ENCODE data around the gene ASAP2.
"Not testable (repeated sequence)": the region's sequence is repeated elsewhere in the genome, so short reads cannot be mapped to it uniquely, and the experiment has no call there.

Gene ASAP2

DNA sequence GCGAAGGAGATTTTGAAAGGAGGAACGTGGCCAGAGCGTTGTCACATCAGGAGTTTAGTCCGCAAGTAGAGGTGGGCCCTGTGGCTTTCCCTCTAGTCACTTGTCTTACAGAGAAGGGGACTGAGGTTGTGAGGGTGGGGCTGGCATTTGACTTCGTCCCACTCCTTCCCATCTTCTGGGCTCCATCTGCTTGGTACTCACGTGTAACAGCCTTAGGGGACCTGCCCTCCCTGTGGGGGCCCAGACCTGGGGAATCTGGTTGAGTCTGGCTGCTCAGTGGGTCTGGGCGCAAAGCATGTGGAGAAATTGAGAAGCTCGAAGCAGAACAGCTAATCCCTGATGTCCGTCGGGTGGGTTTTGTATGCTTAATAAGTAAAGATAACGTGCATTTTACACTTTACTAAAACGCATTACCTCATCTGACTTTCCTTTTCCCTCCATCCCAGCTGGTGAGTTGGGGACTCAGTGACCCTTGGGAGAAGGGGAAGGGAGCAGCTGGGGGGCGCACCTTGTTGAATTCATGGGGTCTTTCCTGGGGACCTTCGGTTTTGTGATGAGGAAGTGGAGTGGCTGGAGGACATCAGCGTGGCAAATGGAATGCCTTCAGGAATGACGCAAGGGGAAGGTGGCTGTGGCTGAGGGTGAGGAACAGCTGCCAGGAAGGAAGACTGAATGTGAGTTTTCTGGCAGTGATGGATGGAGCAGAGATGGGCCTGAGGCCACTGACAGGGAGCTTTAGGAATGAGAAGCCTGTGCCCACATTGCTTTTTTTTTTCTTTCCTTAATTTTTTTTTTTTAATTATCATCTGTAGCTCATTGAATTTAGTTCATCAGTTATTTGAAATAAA lies 44.8 kb downstream of the ASAP2 start:
- no peak for DNase-seq (ENCODE audit: low spot score)

DNA sequence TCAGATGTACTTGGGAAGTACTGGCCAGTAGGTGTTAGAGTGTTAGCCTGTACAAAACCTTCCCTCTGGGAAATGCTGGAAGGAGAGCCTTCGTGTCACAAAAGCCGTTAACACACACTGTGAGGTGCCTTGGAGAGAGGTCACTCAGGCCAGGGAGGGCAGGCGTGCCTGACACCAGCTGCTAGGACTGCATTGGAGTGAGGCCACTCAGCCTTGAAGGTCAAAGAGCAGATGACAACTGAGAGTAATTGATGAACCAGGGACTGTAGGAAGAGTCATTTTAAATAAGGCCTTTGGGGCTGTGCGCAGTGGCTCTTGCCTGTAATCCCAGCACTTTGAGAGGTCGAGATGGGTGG lies 45.4 kb downstream of the ASAP2 start:
- no peak for DNase-seq (ENCODE audit: low spot score)

DNA sequence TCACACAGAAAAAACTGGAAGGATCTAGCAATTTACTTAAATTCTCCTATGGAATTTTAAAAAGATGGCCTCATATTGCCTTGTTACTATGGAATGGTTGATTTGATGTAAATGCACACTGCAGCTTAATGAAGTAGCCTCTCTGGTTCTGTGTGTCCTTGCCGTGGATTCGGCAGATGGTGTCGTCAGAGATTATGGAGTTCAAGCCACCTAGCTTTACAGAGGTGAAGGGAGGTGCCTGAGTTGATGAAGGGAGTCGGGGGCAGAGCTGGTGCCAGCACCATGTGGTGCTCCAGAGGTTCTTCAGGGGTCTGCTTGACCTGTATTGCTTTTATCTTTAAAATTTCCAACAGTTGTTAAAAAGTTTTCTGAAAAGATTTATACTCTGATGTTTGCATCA lies 48.8 kb downstream of the ASAP2 start:
- no peak for DNase-seq (ENCODE audit: low spot score)

DNA sequence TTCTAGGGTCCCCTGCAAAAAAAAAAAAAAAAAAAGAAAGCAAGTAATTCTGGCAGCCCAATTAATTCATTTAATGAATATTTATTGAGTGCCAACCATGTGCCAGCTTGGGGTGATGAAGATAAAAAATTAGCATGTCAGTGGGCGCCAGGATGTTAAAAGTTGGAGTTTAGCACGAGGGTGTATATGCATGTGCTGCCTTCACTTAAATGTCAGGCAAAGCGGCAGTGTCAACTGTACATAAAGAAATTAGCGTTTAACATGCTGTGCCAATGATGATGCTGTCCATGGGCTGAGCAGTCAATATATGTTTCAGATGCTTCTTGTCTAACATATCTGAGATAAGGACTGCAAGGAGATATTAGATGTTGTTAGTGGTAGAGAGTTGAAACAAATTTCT lies 49.5 kb downstream of the ASAP2 start:
- DNase-seq (ENCODE audit: low spot score) = no peak

DNA sequence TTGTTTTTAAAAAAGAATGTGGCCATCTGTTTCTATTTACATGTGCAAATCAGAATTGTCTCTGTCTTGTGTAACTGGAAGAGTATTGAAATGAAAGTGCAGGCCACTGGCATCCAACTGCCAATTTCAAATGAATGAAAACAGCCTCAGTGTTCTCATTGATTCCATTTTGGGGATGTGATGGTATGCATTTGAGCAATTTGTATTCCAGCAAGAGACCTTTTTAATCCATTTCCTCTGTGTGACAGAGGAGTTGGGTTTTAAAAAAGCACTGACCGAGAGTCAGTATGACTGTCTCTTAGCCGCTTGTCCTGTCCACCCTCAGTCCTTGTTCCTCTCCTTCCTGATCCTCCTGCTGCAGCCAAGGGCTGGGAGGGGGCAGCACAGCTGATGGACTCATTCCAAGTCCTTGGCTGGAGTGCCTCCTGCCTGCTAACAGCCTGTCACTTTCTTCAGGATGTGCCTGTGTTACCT lies 50.0 kb downstream of the ASAP2 start:
- no peak for DNase-seq (ENCODE audit: low spot score)

DNA sequence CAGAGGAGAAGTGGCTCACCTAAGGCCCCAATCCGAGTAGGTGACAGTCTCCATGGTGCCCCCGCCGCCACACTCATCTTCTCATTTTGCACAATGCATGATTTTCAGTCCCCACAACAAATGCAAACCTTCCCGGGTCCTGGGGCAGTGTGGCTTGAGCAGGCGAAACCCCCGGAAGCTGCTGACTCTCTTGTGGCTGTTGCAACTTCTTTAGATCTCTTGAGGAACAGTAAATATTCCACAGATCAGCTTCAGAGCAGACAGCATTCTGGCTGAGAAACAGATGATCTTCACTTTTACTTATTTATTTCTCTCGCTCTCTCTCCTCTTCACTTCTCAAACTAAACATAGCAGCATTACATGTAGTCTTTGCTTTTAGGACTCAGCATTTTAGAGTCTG lies 51.9 kb downstream of the ASAP2 start:
- no peak for DNase-seq (ENCODE audit: low spot score)

DNA sequence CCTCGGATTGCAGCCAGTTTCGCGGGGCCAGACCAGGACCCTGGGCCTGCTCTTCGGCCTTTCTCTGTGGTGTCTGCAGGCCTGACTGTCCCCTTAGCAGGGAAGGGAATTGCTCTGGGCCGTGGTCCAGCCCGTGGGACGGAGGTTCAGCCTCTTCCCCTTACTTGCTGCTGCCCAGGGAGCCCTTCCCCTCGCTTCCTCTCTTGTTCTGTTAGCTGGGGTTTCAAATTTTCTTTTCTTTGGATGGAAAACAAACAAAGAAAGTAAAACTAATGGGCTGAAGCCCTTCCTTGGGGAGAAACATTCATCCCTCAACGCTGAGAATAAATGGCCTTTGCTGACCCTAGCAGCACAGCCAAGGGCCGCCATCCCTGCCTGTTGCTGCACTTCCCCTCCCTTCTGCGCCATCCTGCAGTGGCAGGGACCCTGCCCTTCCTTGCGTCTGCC lies 52.4 kb downstream of the ASAP2 start:
- no peak for DNase-seq (ENCODE audit: low spot score)

DNA sequence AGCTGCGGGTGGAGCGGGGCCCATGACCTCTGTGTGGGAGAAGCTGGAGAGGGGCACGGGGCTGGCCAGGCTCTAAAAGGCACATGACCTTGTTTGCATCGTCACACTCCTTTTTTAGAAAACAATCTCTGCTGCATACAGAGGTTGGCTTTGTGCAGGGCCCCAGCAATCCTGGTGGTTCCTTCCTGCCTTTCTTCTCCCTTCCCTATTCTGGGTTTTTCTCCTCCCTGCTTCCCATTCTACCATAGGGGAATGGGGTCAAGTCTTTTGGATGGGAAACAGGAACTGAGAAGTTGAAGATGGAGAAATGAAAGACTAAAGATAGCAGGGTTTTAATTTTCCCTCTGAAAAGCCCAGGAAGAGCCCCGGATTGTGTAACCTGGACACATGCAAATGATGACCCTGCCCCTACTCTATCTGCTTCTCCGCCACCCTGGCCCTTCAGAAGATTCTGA lies 53.9 kb downstream of the ASAP2 start:
- DNase-seq (ENCODE audit: low spot score) = no peak

DNA sequence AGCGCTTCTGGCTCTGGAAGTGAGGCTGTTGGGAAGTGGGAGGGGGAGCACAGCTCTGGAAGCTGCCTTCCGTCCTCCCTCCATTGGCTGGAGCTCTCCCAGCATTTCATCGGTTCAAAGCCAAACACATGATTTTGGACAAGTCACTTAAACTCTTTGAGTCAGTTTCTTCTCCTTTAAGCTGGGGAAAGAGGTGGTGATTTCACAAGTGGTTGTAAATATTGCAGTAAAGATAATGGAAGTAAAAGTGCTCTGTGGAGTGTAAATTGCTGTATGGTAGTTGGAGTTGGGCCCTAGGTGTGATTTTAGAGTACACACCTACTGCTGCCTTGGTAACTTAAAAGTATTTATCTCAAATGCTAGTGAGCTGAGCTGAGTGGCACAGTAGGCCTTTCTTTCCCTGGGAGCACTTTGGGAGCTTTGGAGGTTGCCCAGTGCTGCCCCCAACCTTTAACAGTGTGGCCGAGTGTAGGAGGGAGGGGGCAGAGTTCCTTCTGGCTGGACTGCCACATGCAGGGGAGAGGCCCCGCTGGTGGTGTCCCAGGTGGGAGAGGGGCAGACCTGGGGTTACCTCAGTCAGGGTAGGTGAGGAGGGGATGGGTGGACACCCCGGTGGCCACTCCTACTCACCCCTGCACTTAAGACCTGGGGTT lies 54.7 kb downstream of the ASAP2 start:
- no peak for DNase-seq (ENCODE audit: low spot score)

DNA sequence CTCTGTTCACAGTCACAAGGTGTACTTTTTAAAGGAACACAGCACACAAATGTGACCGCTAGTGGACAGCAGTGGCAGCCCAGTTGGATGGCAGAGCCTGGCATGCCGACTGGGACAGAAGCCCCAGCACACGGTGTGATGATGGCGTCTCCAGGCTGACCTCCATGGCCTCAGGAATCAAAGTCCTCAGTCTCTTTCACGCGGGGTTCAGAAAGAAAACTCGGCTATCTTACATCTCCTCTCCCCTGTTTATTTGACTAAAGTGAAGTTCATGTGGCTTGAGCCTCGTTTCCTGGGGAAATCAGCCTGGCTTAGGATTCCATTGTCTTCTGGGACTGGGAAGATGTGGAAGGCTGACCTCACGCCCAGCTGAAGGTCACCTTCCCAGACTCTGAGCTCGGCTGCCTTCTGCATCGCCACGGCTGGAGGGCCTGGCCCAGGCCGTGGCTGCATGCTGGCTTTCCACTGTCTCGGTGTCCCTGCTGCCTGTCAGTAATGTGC lies 56.1 kb downstream of the ASAP2 start:
- DNase-seq (ENCODE audit: low spot score) = no peak

DNA sequence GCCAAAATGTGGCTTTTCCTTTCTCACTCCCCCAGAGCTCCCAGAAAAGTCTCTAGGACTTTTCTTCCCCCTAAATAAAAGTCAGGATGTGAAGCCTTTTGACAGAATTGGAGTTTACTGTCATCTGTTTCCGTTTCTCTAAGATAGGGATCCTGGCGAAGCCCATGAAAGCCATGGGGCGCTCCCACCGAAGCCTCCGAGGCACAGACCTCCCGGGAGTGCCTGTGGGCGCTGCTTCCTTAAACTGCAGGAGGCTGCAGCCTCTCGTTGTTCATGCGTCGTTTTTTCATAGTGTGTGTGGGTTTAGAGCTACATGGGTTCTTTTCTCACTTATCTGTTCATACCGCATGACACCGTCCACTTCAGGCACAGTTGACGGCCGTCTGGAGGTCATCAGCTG lies 56.8 kb downstream of the ASAP2 start:
- no peak for DNase-seq (ENCODE audit: low spot score)

DNA sequence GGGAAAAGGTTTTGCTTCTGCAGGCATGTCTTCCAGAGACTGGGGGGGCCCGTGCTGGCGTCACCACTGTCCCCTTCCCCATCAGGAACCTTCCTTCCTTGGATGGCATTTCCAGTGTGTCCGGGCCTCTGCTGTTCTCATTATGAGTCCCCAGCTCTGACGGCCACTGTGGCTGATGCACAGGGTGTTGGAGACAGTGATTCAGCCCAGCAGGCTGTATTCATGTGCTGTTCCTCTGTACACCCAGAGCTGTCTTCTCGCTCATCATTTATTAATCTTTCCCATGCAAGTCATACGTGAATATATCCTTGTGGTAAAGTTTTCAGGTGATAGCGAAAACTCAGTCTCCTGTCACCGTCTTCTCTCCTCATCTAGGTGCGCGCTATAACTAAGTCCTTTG lies 57.7 kb downstream of the ASAP2 start:
- DNase-seq (ENCODE audit: low spot score) = no peak

DNA sequence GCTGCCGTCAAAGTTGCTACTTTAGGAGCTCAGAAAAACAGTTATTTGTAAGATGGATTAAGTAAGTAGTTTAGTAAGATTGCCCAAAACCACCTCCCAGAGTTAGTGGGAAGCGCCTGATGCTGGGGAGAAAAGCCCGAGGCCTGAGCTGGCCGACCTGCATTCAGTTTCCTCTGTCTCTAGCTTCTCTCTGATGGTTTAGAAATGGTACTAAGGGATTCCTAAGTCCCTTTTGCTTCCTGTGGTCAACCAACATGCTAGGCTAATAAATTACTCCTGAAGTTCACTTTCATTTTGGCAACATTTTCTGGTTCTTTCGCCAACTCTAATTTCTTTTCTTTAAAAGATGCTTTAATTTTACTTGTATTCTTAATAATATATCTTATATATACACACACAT lies 60.1 kb downstream of the ASAP2 start:
- DNase-seq (ENCODE audit: low spot score) = no peak

DNA sequence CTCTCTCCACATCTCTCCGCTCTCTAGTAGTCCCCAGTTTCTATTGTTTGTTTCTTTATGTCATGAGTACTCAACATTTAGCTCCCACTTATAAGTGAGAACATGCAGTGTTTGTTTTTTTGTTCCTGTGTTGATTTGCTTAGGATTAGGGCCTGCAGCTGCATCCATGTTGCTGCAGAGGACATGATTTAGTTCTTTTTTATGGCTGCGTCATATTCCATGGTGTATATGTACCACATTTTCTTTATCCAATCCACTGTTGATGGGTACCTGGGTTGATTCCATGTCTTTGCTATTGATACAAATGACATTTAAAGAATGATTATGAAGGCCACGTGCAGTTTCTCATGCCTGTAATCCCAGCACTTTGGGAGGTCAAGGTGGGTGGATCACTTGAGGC lies 60.7 kb downstream of the ASAP2 start:
- not testable (repeated sequence) for DNase-seq (ENCODE audit: low spot score)

DNA sequence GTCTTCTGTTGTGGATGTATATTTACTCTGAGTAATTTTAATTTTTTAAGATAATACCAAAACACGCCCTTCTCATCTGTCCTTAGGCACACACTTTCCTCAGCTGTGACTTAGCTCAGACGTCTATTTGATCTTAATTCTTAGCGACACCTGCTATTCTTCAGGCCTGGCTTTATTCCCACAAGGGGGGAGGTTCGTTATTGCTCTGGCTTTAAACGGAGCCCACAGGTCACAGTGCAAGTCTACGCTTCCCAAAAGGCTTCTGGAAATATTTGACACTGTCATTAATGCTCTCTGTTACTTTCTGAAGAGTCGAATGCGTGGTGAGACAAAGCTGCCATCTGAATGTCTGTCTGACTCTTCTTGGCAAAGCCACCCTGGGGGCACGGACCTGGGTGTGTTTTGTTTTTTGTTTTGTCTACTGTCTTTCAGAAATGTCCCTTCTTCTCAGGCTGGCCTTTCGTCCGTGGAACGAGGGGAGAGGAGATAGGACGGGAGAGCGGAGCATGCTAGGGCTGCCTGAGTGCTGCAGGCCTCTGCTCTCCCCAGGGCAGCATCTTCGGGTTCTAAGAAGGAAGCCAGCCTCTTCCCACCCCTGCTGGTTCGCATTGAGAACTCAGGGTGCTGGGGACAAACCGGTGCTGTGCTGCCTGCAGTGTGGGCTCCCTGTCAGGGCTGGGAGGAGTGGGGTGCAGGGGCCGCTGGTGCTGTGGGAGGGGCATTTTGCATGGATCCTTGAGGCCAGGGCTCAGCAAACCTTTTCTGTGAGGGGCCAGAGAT lies 61.9 kb downstream of the ASAP2 start:
- DNase-seq (ENCODE audit: low spot score) = no peak

DNA sequence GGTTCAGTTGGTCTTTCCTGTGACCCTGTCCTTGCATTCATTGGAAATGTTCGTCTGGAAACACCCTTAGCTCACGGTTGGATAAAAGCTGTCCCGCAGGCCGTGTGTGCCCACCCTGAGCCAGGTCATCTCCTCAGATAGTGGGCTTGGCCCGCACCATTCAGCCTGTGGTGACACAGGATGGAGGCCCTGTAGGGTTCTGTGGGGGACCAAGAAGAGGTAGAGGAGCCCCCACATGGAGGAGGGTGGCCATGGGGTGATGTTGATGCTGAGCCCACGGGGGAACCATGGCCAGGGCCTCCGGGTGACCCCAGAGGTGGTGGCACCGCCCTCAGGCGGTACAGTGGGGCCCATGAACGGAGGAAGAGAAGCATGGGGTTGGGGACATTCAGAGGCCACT lies 62.7 kb downstream of the ASAP2 start:
- no peak for DNase-seq (ENCODE audit: low spot score)

DNA sequence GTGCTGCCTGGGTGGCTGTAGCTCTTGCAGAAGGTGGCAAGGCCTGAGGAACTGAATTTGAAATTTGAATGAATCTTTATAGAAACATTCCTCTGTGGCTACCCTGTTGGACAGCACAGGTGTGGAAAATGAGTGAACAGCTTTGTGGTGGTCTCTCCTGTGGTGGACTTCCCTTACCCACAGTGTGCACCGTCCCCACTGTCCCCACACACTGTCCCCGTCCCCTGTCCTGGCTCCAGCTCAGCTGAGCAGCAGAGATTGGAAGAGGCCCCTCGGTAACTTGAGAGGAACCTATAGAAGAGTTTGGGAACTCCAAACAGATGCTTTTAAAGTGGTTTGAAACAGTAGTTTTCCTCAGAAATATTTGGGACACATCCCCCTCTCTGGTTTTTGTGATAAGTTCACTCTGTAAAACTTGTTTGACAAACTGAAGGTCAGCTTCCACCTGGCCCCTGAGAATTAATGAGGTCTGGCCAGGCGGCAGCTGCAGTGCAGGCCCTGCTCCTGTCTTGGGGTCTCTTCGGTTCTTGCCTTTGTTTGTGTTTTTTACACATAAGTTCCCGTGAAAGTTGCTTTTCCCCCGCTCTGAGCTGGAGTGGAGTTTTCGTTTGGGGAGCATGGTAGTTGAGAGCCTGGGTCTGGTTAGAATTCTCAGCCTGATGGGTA lies 63.2 kb downstream of the ASAP2 start:
- DNase-seq (ENCODE audit: low spot score) = no peak

DNA sequence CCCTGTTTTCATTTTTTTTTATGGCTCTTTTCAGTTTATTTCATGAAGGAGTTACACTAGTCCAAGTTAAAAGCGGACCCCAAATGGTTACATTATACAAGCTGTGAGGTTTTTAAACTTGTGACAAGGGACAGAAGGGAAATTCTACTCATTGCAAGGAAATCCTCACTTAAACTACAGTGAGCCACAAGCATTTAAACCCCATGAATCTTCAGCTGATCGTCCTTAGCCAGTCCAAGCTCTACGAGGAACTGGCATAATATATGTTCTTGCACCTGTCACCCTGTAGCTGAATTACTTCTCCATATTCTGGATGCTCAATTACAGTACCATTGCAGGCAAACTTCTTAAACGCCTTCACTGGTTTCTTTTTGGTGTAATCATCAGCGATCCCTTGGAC lies 64.5 kb downstream of the ASAP2 start:
- DNase-seq (ENCODE audit: low spot score) = no peak

DNA sequence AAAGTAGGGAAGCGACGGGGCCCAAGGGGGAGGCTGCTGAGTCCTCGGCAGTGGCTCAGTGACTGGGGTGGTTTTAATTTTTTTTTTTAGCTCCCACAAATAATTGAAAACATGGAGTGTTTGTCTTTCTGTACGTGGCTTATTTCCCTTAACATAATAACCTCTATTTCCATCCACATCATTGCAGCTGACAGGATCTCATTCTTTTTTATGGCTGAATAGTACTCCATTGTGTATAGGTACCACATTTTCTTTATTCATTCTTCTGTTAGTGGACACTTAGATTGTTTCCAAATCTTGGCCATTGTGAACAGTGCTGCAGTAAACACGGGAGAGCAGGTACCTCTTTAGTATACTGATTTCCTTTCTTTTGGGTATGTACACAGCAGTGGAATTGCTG lies 65.1 kb downstream of the ASAP2 start:
- no peak for DNase-seq (ENCODE audit: low spot score)

DNA sequence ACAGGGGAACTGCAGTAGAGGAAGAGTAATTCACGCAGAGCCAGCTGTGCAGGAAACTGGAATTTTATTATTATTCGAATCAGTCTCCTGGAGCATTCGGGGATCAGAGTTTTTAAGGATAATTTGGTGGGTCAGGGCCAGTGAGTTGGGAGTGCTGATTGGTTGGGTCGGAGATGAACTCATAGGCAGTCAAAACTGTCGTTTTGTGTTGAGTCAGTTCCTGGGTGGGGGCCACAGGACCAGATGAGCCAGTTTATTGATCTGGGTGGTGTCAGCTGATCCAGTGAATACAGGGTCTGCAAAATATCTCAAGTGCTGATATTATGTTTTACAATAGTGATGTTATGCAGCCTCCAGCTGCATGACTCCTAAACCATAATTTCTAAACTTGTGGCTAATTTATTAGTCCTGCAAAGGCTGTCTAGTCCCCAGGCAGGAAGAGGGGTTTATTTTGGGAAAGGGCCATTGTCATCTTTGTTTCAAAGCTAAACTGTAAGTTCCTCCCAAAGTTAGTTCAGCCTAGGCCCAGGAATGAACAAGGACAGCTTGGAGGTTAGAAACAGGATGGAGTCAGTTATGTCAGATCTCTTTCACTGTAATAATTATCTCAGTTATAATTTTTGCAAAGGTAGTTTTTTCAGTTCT lies 67.0 kb downstream of the ASAP2 start:
- no peak for DNase-seq (ENCODE audit: low spot score)

DNA sequence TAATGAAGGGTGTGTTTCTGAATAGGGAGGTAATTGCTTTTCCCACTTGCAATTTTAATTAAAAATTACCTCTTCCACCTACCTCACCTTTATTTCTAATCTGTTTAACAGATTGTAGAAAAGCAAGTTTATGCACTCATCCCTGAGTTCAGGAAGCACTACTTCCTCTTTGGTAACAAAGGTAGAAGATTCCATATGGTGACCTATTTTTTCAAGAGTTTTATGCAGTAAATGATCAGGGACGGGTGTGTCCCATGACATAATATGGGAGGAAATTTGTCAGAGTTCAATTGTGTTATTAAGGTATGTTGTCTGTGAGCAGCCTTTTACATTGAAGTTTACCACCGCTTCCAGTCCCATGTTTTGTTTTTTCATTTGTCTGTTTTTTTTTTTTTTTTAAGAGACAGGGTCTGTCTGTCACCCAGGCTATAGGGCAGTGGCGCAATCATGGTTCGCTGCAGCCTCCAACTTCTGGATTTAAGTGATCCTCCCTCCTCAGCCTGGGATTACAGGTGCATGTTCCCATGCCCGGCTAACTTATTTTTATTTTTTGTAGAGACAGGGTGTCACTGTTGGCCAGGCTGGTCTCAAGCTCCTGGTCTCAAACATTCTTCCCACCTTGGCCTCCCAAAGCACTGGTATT lies 68.2 kb downstream of the ASAP2 start:
- no peak for DNase-seq (ENCODE audit: low spot score)
